Muscle of arm (tissue), 12 donors: ENCODE measurements around the gene DBF4. TPM values are rescaled to one million over a fixed set of nuclear protein-coding genes. Genes with fewer than 3 reads are reported as not detected.
"Not testable (repeated sequence)": the region's sequence is repeated elsewhere in the genome, so short reads cannot be mapped to it uniquely, and the experiment has no call there.

Source experiments
- DNase-seq: peaks from one replicate; pipeline ENCODE4 v3.0.0-alpha.2; 2013
- polyA plus RNA-seq, 12 donors: library from polyadenylated mRNA; unstranded; fragments of 120-200 nt; gene quantifications; one replicate each; pipeline ENCODE4 v1.2.1, GENCODE V29; 2013; ENCODE audit not compliant: insufficient read length in 12 of 12

DBF4 gene
- polyA plus RNA-seq, 12 donors: 8.4 to 22.2 (median 13.2) TPM; not detected in 1

DNA sequence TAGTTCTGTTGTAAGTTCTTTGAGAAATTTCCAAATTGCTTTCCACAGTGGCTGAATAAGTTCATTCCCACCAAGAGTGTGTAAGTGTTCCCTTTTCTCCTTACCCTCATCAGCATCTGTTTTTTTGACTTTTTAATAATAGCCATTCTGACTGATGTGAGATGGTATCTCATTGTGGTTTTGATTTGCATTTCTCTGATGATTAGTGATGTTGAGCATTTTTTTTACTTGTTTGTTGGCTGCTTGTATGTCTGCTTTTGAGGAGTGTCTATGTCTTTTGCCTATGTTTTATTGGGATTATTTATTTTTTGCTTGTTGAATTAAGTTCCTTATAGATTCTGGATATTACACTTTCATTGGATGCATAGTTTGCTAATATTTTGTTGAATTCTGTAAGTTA, 69.6 kb downstream of the DBF4 start:
- DNase-seq: not testable (repeated sequence)

DNA sequence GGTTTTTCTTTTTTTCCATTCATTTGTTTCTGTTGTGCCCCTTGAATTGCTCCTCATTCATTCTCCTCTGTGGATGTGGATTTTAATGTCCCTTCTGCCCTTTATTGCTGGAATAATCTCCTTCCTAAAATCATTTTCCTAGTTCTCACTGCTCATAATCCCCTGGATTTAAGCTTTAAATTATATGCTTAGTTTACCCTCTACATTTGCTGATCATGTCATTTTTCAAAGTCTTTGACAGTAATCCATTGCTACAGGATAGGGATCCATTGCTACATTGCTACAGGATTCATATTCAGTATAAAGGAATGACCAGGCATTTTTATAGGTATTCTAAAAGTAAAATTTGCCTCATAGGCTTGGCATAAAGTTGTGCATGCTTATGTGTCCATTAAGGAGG, 72.1 kb downstream of the DBF4 start:
- no peak for DNase-seq

Other genes with a start within 250 kb of the DBF4 start
- under 1 TPM in 10 of 12 donors, not detected in 2; 0.12 to 0.69 (median 0.33) TPM for gene RUNDC3B, start 248.1 kb upstream of the DBF4 start, polyA plus RNA-seq
- 10 to 100 TPM in 11 of 12 donors, not detected in 1; 11.8 to 28.0 (median 16.8) TPM for gene SLC25A40, start 133 bp upstream of the DBF4 start, polyA plus RNA-seq
- 10 to 100 TPM in 10 of 12 donors, 1 to 10 TPM in 1, not detected in 1; 7.9 to 31.6 (median 14.6) TPM for gene ADAM22, start 57.8 kb downstream of the DBF4 start, polyA plus RNA-seq